HCT116 (cell line): ENCODE measurements around the gene BICD2. TPM values are rescaled to one million over a fixed set of nuclear protein-coding genes. Genes with fewer than 3 reads are reported as not detected.

ENCODE experiments used
- ATAC-seq: fragments of 200-7000 bp; cut with Tn5 transposase; 2 replicates; pipeline ENCODE4 v1.9.1; 2020; ENCODE audit warnings: mild to moderate bottlenecking, moderate library complexity
- BruUV-seq: library from RNA; stranded (reverse); fragments of 400-500 nt; replicated peaks from 2 replicates; lab custom pipeline; 2021; lab: Mats Ljungman, UMichigan
- CTCF ChIA-PET: fragments of 300-600 bp; sonication (Branson Sonifier 250); formaldehyde crosslinking; loops from one replicate; lab custom pipeline; 2021; ENCODE audit warnings: antibody characterized with exemption; lab: Charles Lee
- POLR2A ChIA-PET: fragments of 300-600, 350-600 bp; sonication (Branson Sonifier 250); formaldehyde crosslinking; loops from one replicate; lab custom pipeline; 2021; ENCODE audit warnings: antibody characterized with exemption; lab: Charles Lee
- RAD21 ChIA-PET, 2 experiments: fragments of 300-600 bp; sonication (Branson Sonifier 250); formaldehyde crosslinking; loops; one replicate each; lab custom pipeline; 2023; ENCODE audit warnings: low total read pairs in 2 of 2; ENCODE audit not compliant: uncharacterized antibody in 2 of 2, unreplicated experiment in 2 of 2, low non-redundant PET in 1 of 2; lab: Charles Lee
- DNase-seq: peaks from one replicate; pipeline ENCODE4 v3.0.0-alpha.2; 2010; ENCODE audit warnings: low read depth, low spot score
- H2AFZ ChIP-seq: fragments of 200-600 bp; shearing (Covaris generic), sonication (generic); 2 replicates; pipeline ENCODE4 v1.6.1; 2017; ENCODE audit warnings: low read depth, mixed run types, mixed read lengths, antibody characterized with exemption, low read length; ENCODE audit not compliant: poor library complexity, severe bottlenecking
- H3K27ac ChIP-seq: 2 replicates; pipeline ENCODE4 v1.5.1; 2012; ENCODE audit warnings: low read depth, low read length
- H3K27me3 ChIP-seq: fragments of 200-600 bp; sonication (generic); 2 replicates; pipeline ENCODE4 v1.6.1; 2016; ENCODE audit warnings: mixed run types, low read length, mixed read lengths; ENCODE audit not compliant: insufficient read depth
- H3K36me3 ChIP-seq, 2 experiments: fragments of 200-500 bp in 1 of 2; fragments of 200-600 bp in 1 of 2; sonication (Bioruptor generic) in 1 of 2; sonication (generic) in 1 of 2; 2 replicates each; pipeline versions ENCODE4 v1.5.1 to v1.6.1; 2014 to 2016; ENCODE audit warnings: low read length in 2 of 2, inconsistent platforms in 1 of 2, mixed read lengths in 1 of 2, mixed run types in 1 of 2; ENCODE audit not compliant: insufficient read depth in 2 of 2, control insufficient read depth in 1 of 2
- H3K4me1 ChIP-seq, 2 experiments: fragments of 200-600 bp in 1 of 2; sonication (generic) in 1 of 2; 2 replicates each; pipeline versions ENCODE4 v1.5.1 to v1.6.1; 2012 to 2017; ENCODE audit warnings: low read length in 2 of 2, inconsistent platforms in 1 of 2, mild to moderate bottlenecking in 1 of 2, mixed read lengths in 1 of 2, mixed run types in 1 of 2, moderate library complexity in 1 of 2; ENCODE audit not compliant: insufficient read depth in 2 of 2, control insufficient read depth in 1 of 2
- H3K4me2 ChIP-seq: fragments of 200-600 bp; sonication (generic); 2 replicates; pipeline ENCODE4 v1.6.1; 2017; ENCODE audit warnings: mixed run types, low read length, mixed read lengths
- H3K4me3 ChIP-seq, 2 experiments: fragments of 200-600 bp in 1 of 2; sonication (generic) in 1 of 2; replicated peaks in 1 of 2; 2 replicates each; pipeline ENCODE4 v1.5.1; 2011 to 2016; ENCODE audit warnings: low read length in 2 of 2, control low read depth in 1 of 2, low read depth in 1 of 2, mild to moderate bottlenecking in 1 of 2, mixed read lengths in 1 of 2, mixed run types in 1 of 2
- H3K79me2 ChIP-seq: fragments of 200-600 bp; sonication (generic); 2 replicates; pipeline ENCODE4 v1.6.1; 2017; ENCODE audit warnings: mild to moderate bottlenecking, mixed run types, low read length, moderate library complexity, mixed read lengths; ENCODE audit not compliant: insufficient read depth
- H3K9ac ChIP-seq: fragments of 200-600 bp; sonication (generic); 2 replicates; pipeline ENCODE4 v1.6.1; 2016; ENCODE audit warnings: low read length, mixed read lengths
- H3K9me2 ChIP-seq: fragments of 200-600 bp; sonication (generic), shearing (Covaris generic); 2 replicates; pipeline ENCODE4 v1.6.1; 2017; ENCODE audit warnings: mixed run types, mild to moderate bottlenecking, moderate library complexity; ENCODE audit not compliant: insufficient read depth
- H3K9me3 ChIP-seq, 2 experiments: fragments of 200-500 bp in 1 of 2; fragments of 200-600 bp in 1 of 2; sonication (Bioruptor generic) in 1 of 2; sonication (generic) in 1 of 2; 2 replicates each; pipeline ENCODE4 v1.6.1; 2014 to 2017; ENCODE audit warnings: low read length in 2 of 2, mixed read lengths in 2 of 2, inconsistent platforms in 1 of 2, low read depth in 1 of 2, mild to moderate bottlenecking in 1 of 2, mixed run types in 1 of 2, moderate library complexity in 1 of 2; ENCODE audit not compliant: control insufficient read depth in 1 of 2, insufficient read depth in 1 of 2
- H4K20me1 ChIP-seq: fragments of 200-600 bp; sonication (generic), shearing (Covaris generic); 2 replicates; pipeline ENCODE4 v1.6.1; 2017; ENCODE audit warnings: mixed run types, mild to moderate bottlenecking, moderate library complexity; ENCODE audit not compliant: insufficient read depth
- ATF3 ChIP-seq: IDR thresholded peaks from 2 replicates; pipeline ENCODE4 v1.6.1; 2012
- CBX3 ChIP-seq: IDR thresholded peaks from 2 replicates; pipeline ENCODE4 v1.6.1; 2012; ENCODE audit warnings: low read depth
- CEBPB ChIP-seq: IDR thresholded peaks from 2 replicates; pipeline ENCODE4 v1.6.1; 2012; ENCODE audit warnings: low read depth
- ELF1 ChIP-seq: IDR thresholded peaks from 2 replicates; pipeline ENCODE4 v1.6.1; 2012; ENCODE audit warnings: low read depth, borderline replicate concordance
- EZH2 ChIP-seq: fragments of 200-600 bp; sonication (generic); IDR thresholded peaks from 2 replicates; pipeline ENCODE4 v1.6.1; 2017; ENCODE audit warnings: antibody characterized with exemption, mixed run types
- POLR2AphosphoS5 ChIP-seq: IDR thresholded peaks from 2 replicates; pipeline ENCODE4 v1.6.1; 2011; ENCODE audit warnings: mild to moderate bottlenecking, low read depth, low read length, moderate library complexity
- REST ChIP-seq: IDR thresholded peaks from 2 replicates; pipeline ENCODE4 v1.6.1; 2012; ENCODE audit warnings: low read depth
- SIN3A ChIP-seq: IDR thresholded peaks from 2 replicates; pipeline ENCODE4 v1.6.1; 2012; ENCODE audit warnings: low read depth
- TCF7L2 ChIP-seq: IDR thresholded peaks from 2 replicates; pipeline ENCODE4 v1.7.0; 2011; ENCODE audit warnings: borderline replicate concordance, inconsistent platforms; ENCODE audit not compliant: insufficient read depth, insufficient read length; ENCODE audit errors: extremely low read depth
- YY1 ChIP-seq: IDR thresholded peaks from 2 replicates; pipeline ENCODE4 v1.6.1; 2011; ENCODE audit warnings: low read length, low read depth, moderate library complexity, mild to moderate bottlenecking; ENCODE audit not compliant: insufficient replicate concordance; ENCODE audit errors: extremely low read depth
- ZBTB33 ChIP-seq: IDR thresholded peaks from 2 replicates; pipeline ENCODE4 v1.6.1; 2011; ENCODE audit warnings: mild to moderate bottlenecking, low read length, moderate library complexity; ENCODE audit not compliant: insufficient replicate concordance; ENCODE audit errors: extremely low read depth
- ZFX ChIP-seq: fragments of 450-650 bp; IDR thresholded peaks from 2 replicates; pipeline ENCODE4 v1.6.1; 2017
- intact Hi-C: fragments of 100-400 bp; cut with micrococcal nuclease; formaldehyde crosslinking; loops from 2 replicates; pipeline ENCODE4 v1.10.0; 2022
- total RNA-seq: library from RNA; stranded (reverse); gene quantifications from one replicate; pipeline ENCODE4 v1.2.1, GENCODE V29; 2021; ENCODE audit not compliant: unreplicated experiment
- TF ChIP-seq, protein P1 (sequence below), 3 experiments: fragments of 200-600 bp in 1 of 3; sonication (generic) in 1 of 3; IDR thresholded peaks in 2 of 3; conservative IDR thresholded peaks in 1 of 3; 2 replicates each; pipeline ENCODE4 v1.5.1; 2012 to 2017; ENCODE audit warnings: low read depth in 2 of 3, low read length in 2 of 3, antibody characterized with exemption in 1 of 3, borderline replicate concordance in 1 of 3, control low read depth in 1 of 3, mild to moderate bottlenecking in 1 of 3, mixed read lengths in 1 of 3, mixed run types in 1 of 3, moderate library complexity in 1 of 3; ENCODE audit not compliant: insufficient read depth in 1 of 3

Gene BICD2
- total RNA-seq, 1 experiment from 2014 or later: 23.4 TPM

DNA sequence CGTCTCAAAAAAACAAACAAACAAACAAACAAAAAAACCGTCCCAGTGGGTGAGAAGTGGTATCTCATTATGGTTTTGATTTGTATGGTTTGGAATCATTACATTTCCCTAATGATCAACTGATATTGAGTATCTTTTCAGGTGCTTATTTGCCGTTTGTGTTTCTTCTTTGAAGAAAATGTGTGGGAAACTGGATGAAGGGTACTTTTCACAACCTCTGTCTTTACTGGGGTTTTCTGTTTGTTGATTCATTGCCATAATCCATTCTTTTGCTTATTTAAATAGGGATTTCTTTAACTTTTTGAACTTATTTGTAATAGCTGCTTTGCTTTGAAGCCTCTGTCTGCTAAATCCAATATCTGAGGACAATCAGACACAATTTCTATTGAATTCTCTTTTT, 9.2 kb upstream of the BICD2 start:
- no peak for DNase-seq
- intact Hi-C loops: no loop called here
- no peak overlapping the region for H3K4me3 ChIP-seq
- CTCF ChIA-PET: interaction anchor here (1.1 kb wide), 1 partner anchor 9 kb away, joined by 3 read pairs; no protein-coding TSS in a partner anchor
- H3K9ac ChIP-seq: no peak overlapping the region
- peaks cover 0 to 4% of the 10 kb centered on the region in 2 experiments; a peak in 1 of 4 replicates for H3K4me1 ChIP-seq
- POLR2A ChIA-PET: no interaction called here
- TF ChIP-seq ZFX: no peak
- TF ChIP-seq POLR2AphosphoS5: no peak
- TF ChIP-seq SIN3A: no peak
- TF ChIP-seq, protein P1, sequence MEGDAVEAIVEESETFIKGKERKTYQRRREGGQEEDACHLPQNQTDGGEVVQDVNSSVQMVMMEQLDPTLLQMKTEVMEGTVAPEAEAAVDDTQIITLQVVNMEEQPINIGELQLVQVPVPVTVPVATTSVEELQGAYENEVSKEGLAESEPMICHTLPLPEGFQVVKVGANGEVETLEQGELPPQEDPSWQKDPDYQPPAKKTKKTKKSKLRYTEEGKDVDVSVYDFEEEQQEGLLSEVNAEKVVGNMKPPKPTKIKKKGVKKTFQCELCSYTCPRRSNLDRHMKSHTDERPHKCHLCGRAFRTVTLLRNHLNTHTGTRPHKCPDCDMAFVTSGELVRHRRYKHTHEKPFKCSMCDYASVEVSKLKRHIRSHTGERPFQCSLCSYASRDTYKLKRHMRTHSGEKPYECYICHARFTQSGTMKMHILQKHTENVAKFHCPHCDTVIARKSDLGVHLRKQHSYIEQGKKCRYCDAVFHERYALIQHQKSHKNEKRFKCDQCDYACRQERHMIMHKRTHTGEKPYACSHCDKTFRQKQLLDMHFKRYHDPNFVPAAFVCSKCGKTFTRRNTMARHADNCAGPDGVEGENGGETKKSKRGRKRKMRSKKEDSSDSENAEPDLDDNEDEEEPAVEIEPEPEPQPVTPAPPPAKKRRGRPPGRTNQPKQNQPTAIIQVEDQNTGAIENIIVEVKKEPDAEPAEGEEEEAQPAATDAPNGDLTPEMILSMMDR (IDR thresholded peaks at IDR 0.05 in 2 of 3, conservative IDR thresholded peaks at IDR 0.05 in 1 of 3; ENCODE audit: borderline replicate concordance in 1 of 3, insufficient read depth in 1 of 3, low read depth in 2 of 3, low read length in 2 of 3): no peak
- no peak for TF ChIP-seq TCF7L2
- TF ChIP-seq ELF1: no peak
- TF ChIP-seq CEBPB: no peak
- no peak for TF ChIP-seq CBX3
- no peak for TF ChIP-seq YY1
- no peak for TF ChIP-seq ATF3
- no peak for TF ChIP-seq EZH2
- TF ChIP-seq REST: no peak
- TF ChIP-seq ZBTB33: no peak
- ATAC-seq: no peak
- no peak overlapping the region for H3K27ac ChIP-seq
- RAD21 ChIA-PET: no interaction called here
- no peak overlapping the region for H2AFZ ChIP-seq
- no peaks in the 10 kb centered on the region for H3K27me3 ChIP-seq
- no peak overlapping the region for H3K4me2 ChIP-seq
- no TSS peak for BruUV-seq
- H3K9me3 ChIP-seq: no peaks in the 10 kb centered on the region
- no peaks in the 10 kb centered on the region for H3K36me3 ChIP-seq
- no peaks in the 10 kb centered on the region for H3K79me2 ChIP-seq
- H4K20me1 ChIP-seq: no peaks in the 10 kb centered on the region
- H3K9me2 ChIP-seq: no peaks in the 10 kb centered on the region
